Tibial nerve (tissue), 4 donors: ENCODE measurements around the gene TRPM1. TPM values are rescaled to one million over a fixed set of nuclear protein-coding genes. Genes with fewer than 3 reads are reported as not detected.

Experiments
- DNase-seq, 2 donors: peaks; one replicate each; pipeline ENCODE4 v3.0.0-alpha.2; 2019; ENCODE audit warnings: low spot score in 2 of 2
- H3K27ac ChIP-seq, 4 donors: fragments of 200-600 bp; sonication (generic) in 3 of 4; one replicate each; pipeline ENCODE4 v1.5.1; 2017 to 2019; ENCODE audit warnings: mild to moderate bottlenecking in 1 of 4
- H3K27me3 ChIP-seq, 2 donors: fragments of 200-600 bp; sonication (generic) in 1 of 2; one replicate each; pipeline versions ENCODE4 v1.5.1 to v1.6.0; 2017 to 2019
- H3K36me3 ChIP-seq, 3 donors: fragments of 200-600 bp; sonication (generic); one replicate each; pipeline ENCODE4 v1.5.1; 2018 to 2019
- H3K4me1 ChIP-seq, 4 donors: fragments of 200-600 bp; sonication (generic) in 3 of 4; one replicate each; pipeline ENCODE4 v1.5.1; 2017 to 2019
- H3K4me3 ChIP-seq, 4 donors: fragments of 200-600 bp; sonication (generic) in 3 of 4; one replicate each; pipeline ENCODE4 v1.5.1; 2017 to 2019; ENCODE audit warnings: mild to moderate bottlenecking in 1 of 4, moderate library complexity in 1 of 4
- H3K9me3 ChIP-seq, 4 donors: fragments of 200-600 bp; sonication (generic) in 3 of 4; one replicate each; pipeline ENCODE4 v1.5.1; 2017 to 2019
- CTCF ChIP-seq, 5 experiments: fragments of 200-600 bp in 3 of 5; fragments of 450-650 bp in 2 of 5; sonication (generic) in 3 of 5; IDR thresholded peaks; one replicate each; pipeline ENCODE4 v1.5.1; 2016 to 2019; ENCODE audit warnings: antibody characterized with exemption in 5 of 5, mild to moderate bottlenecking in 3 of 5, moderate library complexity in 2 of 5
- EP300 ChIP-seq, 2 donors: sonication (generic); formaldehyde crosslinking; IDR thresholded peaks; one replicate each; pipeline ENCODE4 v1.6.1; 2017; ENCODE audit warnings: antibody characterized with exemption in 2 of 2, mild to moderate bottlenecking in 1 of 2
- POLR2A ChIP-seq, 2 donors: fragments of 450-650 bp; IDR thresholded peaks; one replicate each; pipeline ENCODE4 v1.6.1; 2017; ENCODE audit warnings: antibody characterized with exemption in 2 of 2, mild to moderate bottlenecking in 2 of 2, moderate library complexity in 2 of 2
- WGBS, 2 donors: methylation state at CpG; one replicate each; pipeline ENCODE4 v1.1.5; 2018; 5-methylcytosine and 5-hydroxymethylcytosine counted together
- total RNA-seq, 4 donors: library from RNA; depleted of rRNA; stranded (reverse); fragments of >200 nt; gene quantifications; one replicate each; pipeline ENCODE4 v1.1.0, GENCODE V29; 2016

TRPM1 gene
- total RNA-seq, 4 donors from 2014 or later: not detected

- no peak for DNase-seq
- H3K4me3 ChIP-seq: no peak overlapping the region
- H3K36me3 ChIP-seq: no peaks in the 10 kb centered on the region
- no peaks in the 10 kb centered on the region for H3K27me3 ChIP-seq
- H3K27ac ChIP-seq: no peak overlapping the region
- TF ChIP-seq POLR2A (IDR thresholded peaks at IDR 0.05): no peak
- TF ChIP-seq CTCF (IDR thresholded peaks at IDR 0.05): no peak
- TF ChIP-seq EP300 (IDR thresholded peaks at IDR 0.05): no peak
- H3K4me1 ChIP-seq: peaks cover 0 to 15% (median 0%) of the 10 kb centered on the region in 4 donors
- H3K9me3 ChIP-seq: no peaks in the 10 kb centered on the region
- 84% methylated on average over 6 of the region's 6 CpGs for WGBS, 2 donors
Observed at GRCh38 chr15:31081588-31082250, 19.8 kb downstream of the TRPM1 start.

- Histone ChIP-seq H3K27ac (no peak overlapping the region), H3K9me3 (no peaks in the 10 kb centered on the region), H3K27me3 (no peaks in the 10 kb centered on the region), H3K36me3 (no peaks in the 10 kb centered on the region), H3K4me3 (peak overlapping the region in 2 of 4 donors; percentile 9 to 39), H3K4me1 (peaks cover 0 to 15% (median 0%) of the 10 kb centered on the region in 4 donors)
- TF ChIP-seq CTCF (IDR thresholded peaks at IDR 0.05) (no peak), POLR2A (IDR thresholded peaks at IDR 0.05) (no peak), EP300 (IDR thresholded peaks at IDR 0.05) (no peak)
- WGBS, 2 donors: 53 to 55% methylated on average over 11 of the region's 11 CpGs
- DNase-seq: no peak
Observed at GRCh38 chr15:31081056-31081455, 20.5 kb downstream of the TRPM1 start.

GRCh38 chr15:31080591-31081014 is 20.9 kb downstream of the TRPM1 start:
- 17 to 28% methylated on average over 24 to 26 of the region's 26 CpGs for WGBS, 2 donors
- Histone ChIP-seq H3K27ac (no peak overlapping the region), H3K9me3 (peaks cover 0 to under 1% (median 0%) of the 10 kb centered on the region in 4 donors), H3K4me3 (peak overlapping the region in 3 of 4 donors; percentile 9 to 39 (median 11)), H3K4me1 (peaks cover 0 to 15% (median 0%) of the 10 kb centered on the region in 4 donors), H3K36me3 (no peaks in the 10 kb centered on the region), H3K27me3 (no peaks in the 10 kb centered on the region)
- peak in 1 of 2 donors; percentile 19 for DNase-seq
- no peak for TF ChIP-seq EP300 (IDR thresholded peaks at IDR 0.05)
- no peak for TF ChIP-seq POLR2A (IDR thresholded peaks at IDR 0.05)
- no peak for TF ChIP-seq CTCF (IDR thresholded peaks at IDR 0.05)

- Histone ChIP-seq H3K27ac (no peak overlapping the region), H3K36me3 (no peaks in the 10 kb centered on the region), H3K27me3 (no peaks in the 10 kb centered on the region), H3K9me3 (peaks cover 0 to 6% (median 0%) of the 10 kb centered on the region in 4 donors), H3K4me1 (peaks cover 0 to 15% (median 0%) of the 10 kb centered on the region in 4 donors), H3K4me3 (no peak overlapping the region)
- no peak for DNase-seq
- WGBS, 2 donors: 81 to 82% methylated on average over 2 of the region's 2 CpGs
- TF ChIP-seq EP300 (IDR thresholded peaks at IDR 0.05) (no peak), POLR2A (IDR thresholded peaks at IDR 0.05) (no peak), CTCF (IDR thresholded peaks at IDR 0.05) (no peak)
Observed at GRCh38 chr15:31079519-31079918, 22.0 kb downstream of the TRPM1 start.

- peaks cover 0 to 6% (median 0%) of the 10 kb centered on the region in 4 donors for H3K9me3 ChIP-seq
- peaks cover 0 to 10% (median 0%) of the 10 kb centered on the region in 4 donors for H3K4me1 ChIP-seq
- TF ChIP-seq EP300 (IDR thresholded peaks at IDR 0.05): no peak
- TF ChIP-seq POLR2A (IDR thresholded peaks at IDR 0.05): no peak
- TF ChIP-seq CTCF (IDR thresholded peaks at IDR 0.05): no peak
- no peaks in the 10 kb centered on the region for H3K27me3 ChIP-seq
- 67 to 69% methylated on average over 8 of the region's 8 CpGs for WGBS, 2 donors
- no peak overlapping the region for H3K4me3 ChIP-seq
- no peaks in the 10 kb centered on the region for H3K36me3 ChIP-seq
- DNase-seq: no peak
- H3K27ac ChIP-seq: no peak overlapping the region
Observed at GRCh38 chr15:31078471-31078870, 23.1 kb downstream of the TRPM1 start.
